ENCODE results near the gene ARHGAP10.

The ARHGAP10 gene

GRCh38 chr4:147941373-147941772 is 209.5 kb downstream of the ARHGAP10 start:
- Histone ChIP-seq H4K91ac (ENCODE audit: low read depth, low read length, poor library complexity) (no peak overlapping the region), H3K36me3 (replicated peaks in 1 of 2; ENCODE audit: control insufficient read depth in 2 of 2, insufficient read depth in 2 of 2, low read length in 2 of 2) (no peaks in the 10 kb centered on the region), H3K79me1 (ENCODE audit: low read depth, low read length) (no peaks in the 10 kb centered on the region), H3K4me2 (ENCODE audit: insufficient read depth, low read length, poor library complexity, severe bottlenecking) (no peak overlapping the region), H2AFZ (ENCODE audit: low read length) (no peak overlapping the region), H3K4me3 (ENCODE audit: low read length in 2 of 2) (no peak overlapping the region), H3K27ac (replicated peaks; ENCODE audit: low read length) (no peak overlapping the region), H3K4ac (ENCODE audit: low read length) (no peak overlapping the region), H3K27me3 (ENCODE audit: control insufficient read depth in 3 of 3, insufficient read depth in 3 of 3, low read depth in 1 of 3, low read length in 3 of 3) (no peaks in the 10 kb centered on the region), H2BK5ac (ENCODE audit: low read length) (no peak overlapping the region), H3K9me3 (replicated peaks in 1 of 2; ENCODE audit: control insufficient read depth in 2 of 2, insufficient read depth in 1 of 2, low read depth in 1 of 2, low read length in 2 of 2) (no peaks in the 10 kb centered on the region), H2BK120ac (ENCODE audit: low read depth, low read length) (no peak overlapping the region), H3K23ac (ENCODE audit: low read depth, low read length, poor library complexity) (no peak overlapping the region), H2AK5ac (ENCODE audit: low read depth, low read length) (no peak overlapping the region), H4K8ac (ENCODE audit: low read depth, low read length) (no peak overlapping the region), H3K9ac (ENCODE audit: low read depth, low read length, poor library complexity) (no peak overlapping the region), H3K14ac (ENCODE audit: low read length) (no peak overlapping the region), H3K18ac (ENCODE audit: low read length) (no peak overlapping the region), H2BK15ac (ENCODE audit: low read length) (no peak overlapping the region), H3K4me1 (ENCODE audit: control insufficient read depth in 2 of 2, insufficient read depth in 1 of 2, low read depth in 1 of 2, low read length in 2 of 2) (peaks cover 0 to 2% of the 10 kb centered on the region in 2 donors), H2BK12ac (ENCODE audit: low read length) (no peak overlapping the region)
- no CpG with 5 or more reads among the region's 2 CpGs for WGBS, 2 donors (ENCODE audit: extremely low coverage in 2 of 2, insufficient read length in 2 of 2, insufficient replicate concordance in 1 of 2)
- no peak for DNase-seq (ENCODE audit: low spot score)

- WGBS, 2 donors (ENCODE audit: extremely low coverage in 2 of 2, insufficient read length in 2 of 2, insufficient replicate concordance in 1 of 2) = no CpG with 5 or more reads among the region's 5 CpGs
- H3K9me3 ChIP-seq (replicated peaks in 1 of 2; ENCODE audit: control insufficient read depth in 2 of 2, insufficient read depth in 1 of 2, low read depth in 1 of 2, low read length in 2 of 2) = no peaks in the 10 kb centered on the region
- H2AK5ac ChIP-seq (ENCODE audit: low read depth, low read length) = no peak overlapping the region
Measured at GRCh38 chr4:147942729-147943128, 210.8 kb downstream of the ARHGAP10 start.

GRCh38 chr4:147943159-147943638 is 211.3 kb downstream of the ARHGAP10 start:
- DNase-seq (ENCODE audit: low spot score) = no peak
- H3K23ac ChIP-seq (ENCODE audit: low read depth, low read length, poor library complexity) = no peak overlapping the region
- no peaks in the 10 kb centered on the region for H3K36me3 ChIP-seq (replicated peaks in 1 of 2; ENCODE audit: control insufficient read depth in 2 of 2, insufficient read depth in 2 of 2, low read length in 2 of 2)
- no peak overlapping the region for H3K4me3 ChIP-seq (ENCODE audit: low read length in 2 of 2)
- H2AFZ ChIP-seq (ENCODE audit: low read length) = no peak overlapping the region
- H3K79me1 ChIP-seq (ENCODE audit: low read depth, low read length) = no peaks in the 10 kb centered on the region
- H2BK120ac ChIP-seq (ENCODE audit: low read depth, low read length) = no peak overlapping the region
- no peak overlapping the region for H3K9ac ChIP-seq (ENCODE audit: low read depth, low read length, poor library complexity)
- no peak overlapping the region for H3K14ac ChIP-seq (ENCODE audit: low read length)
- H2BK15ac ChIP-seq (ENCODE audit: low read length) = no peak overlapping the region
- no peaks in the 10 kb centered on the region for H3K27me3 ChIP-seq (ENCODE audit: control insufficient read depth in 3 of 3, insufficient read depth in 3 of 3, low read depth in 1 of 3, low read length in 3 of 3)
- no peak overlapping the region for H2AK5ac ChIP-seq (ENCODE audit: low read depth, low read length)
- H3K18ac ChIP-seq (ENCODE audit: low read length) = no peak overlapping the region
- no peaks in the 10 kb centered on the region for H3K9me3 ChIP-seq (replicated peaks in 1 of 2; ENCODE audit: control insufficient read depth in 2 of 2, insufficient read depth in 1 of 2, low read depth in 1 of 2, low read length in 2 of 2)
- WGBS, 2 donors (ENCODE audit: extremely low coverage in 2 of 2, insufficient read length in 2 of 2, insufficient replicate concordance in 1 of 2) = no CpG with 5 or more reads among the region's 3 CpGs
- no peak overlapping the region for H4K8ac ChIP-seq (ENCODE audit: low read depth, low read length)
- H3K4me1 ChIP-seq (ENCODE audit: control insufficient read depth in 2 of 2, insufficient read depth in 1 of 2, low read depth in 1 of 2, low read length in 2 of 2) = peaks cover 0 to 2% of the 10 kb centered on the region in 2 donors
- no peak overlapping the region for H3K27ac ChIP-seq (replicated peaks; ENCODE audit: low read length)
- no peak overlapping the region for H2BK5ac ChIP-seq (ENCODE audit: low read length)
- no peak overlapping the region for H2BK12ac ChIP-seq (ENCODE audit: low read length)
- no peak overlapping the region for H3K4ac ChIP-seq (ENCODE audit: low read length)
- H4K91ac ChIP-seq (ENCODE audit: low read depth, low read length, poor library complexity) = no peak overlapping the region
- H3K4me2 ChIP-seq (ENCODE audit: insufficient read depth, low read length, poor library complexity, severe bottlenecking) = no peak overlapping the region

More at GRCh38 chr4:147942729-147943128, 210.8 kb downstream of the ARHGAP10 start:
- H3K18ac ChIP-seq (ENCODE audit: low read length) = no peak overlapping the region
- no peak overlapping the region for H2BK5ac ChIP-seq (ENCODE audit: low read length)
- no peak overlapping the region for H3K4me2 ChIP-seq (ENCODE audit: insufficient read depth, low read length, poor library complexity, severe bottlenecking)
- no peak for DNase-seq (ENCODE audit: low spot score)
- no peak overlapping the region for H3K27ac ChIP-seq (replicated peaks; ENCODE audit: low read length)
- no peak overlapping the region for H3K14ac ChIP-seq (ENCODE audit: low read length)
- no peak overlapping the region for H2BK12ac ChIP-seq (ENCODE audit: low read length)
- no peaks in the 10 kb centered on the region for H3K36me3 ChIP-seq (replicated peaks in 1 of 2; ENCODE audit: control insufficient read depth in 2 of 2, insufficient read depth in 2 of 2, low read length in 2 of 2)
- no peak overlapping the region for H4K91ac ChIP-seq (ENCODE audit: low read depth, low read length, poor library complexity)
- no peak overlapping the region for H3K4ac ChIP-seq (ENCODE audit: low read length)
- H3K23ac ChIP-seq (ENCODE audit: low read depth, low read length, poor library complexity) = no peak overlapping the region
- no peak overlapping the region for H2AFZ ChIP-seq (ENCODE audit: low read length)
- no peak overlapping the region for H4K8ac ChIP-seq (ENCODE audit: low read depth, low read length)
- H3K4me3 ChIP-seq (ENCODE audit: low read length in 2 of 2) = no peak overlapping the region
- no peaks in the 10 kb centered on the region for H3K79me1 ChIP-seq (ENCODE audit: low read depth, low read length)
- no peak overlapping the region for H2BK15ac ChIP-seq (ENCODE audit: low read length)
- peaks cover 0 to 2% of the 10 kb centered on the region in 2 donors for H3K4me1 ChIP-seq (ENCODE audit: control insufficient read depth in 2 of 2, insufficient read depth in 1 of 2, low read depth in 1 of 2, low read length in 2 of 2)
- H3K9ac ChIP-seq (ENCODE audit: low read depth, low read length, poor library complexity) = no peak overlapping the region
- no peaks in the 10 kb centered on the region for H3K27me3 ChIP-seq (ENCODE audit: control insufficient read depth in 3 of 3, insufficient read depth in 3 of 3, low read depth in 1 of 3, low read length in 3 of 3)
- H2BK120ac ChIP-seq (ENCODE audit: low read depth, low read length) = no peak overlapping the region

- Histone ChIP-seq H3K23ac (ENCODE audit: low read depth, low read length, poor library complexity) (no peak overlapping the region), H3K4me2 (ENCODE audit: insufficient read depth, low read length, poor library complexity, severe bottlenecking) (no peak overlapping the region), H3K36me3 (replicated peaks in 1 of 2; ENCODE audit: control insufficient read depth in 2 of 2, insufficient read depth in 2 of 2, low read length in 2 of 2) (no peaks in the 10 kb centered on the region), H2BK120ac (ENCODE audit: low read depth, low read length) (no peak overlapping the region), H2BK5ac (ENCODE audit: low read length) (no peak overlapping the region), H2BK12ac (ENCODE audit: low read length) (no peak overlapping the region), H3K9me3 (replicated peaks in 1 of 2; ENCODE audit: control insufficient read depth in 2 of 2, insufficient read depth in 1 of 2, low read depth in 1 of 2, low read length in 2 of 2) (no peaks in the 10 kb centered on the region), H2AK5ac (ENCODE audit: low read depth, low read length) (no peak overlapping the region), H2AFZ (ENCODE audit: low read length) (no peak overlapping the region), H3K79me1 (ENCODE audit: low read depth, low read length) (no peaks in the 10 kb centered on the region), H2BK15ac (ENCODE audit: low read length) (no peak overlapping the region), H3K18ac (ENCODE audit: low read length) (no peak overlapping the region), H3K27ac (replicated peaks; ENCODE audit: low read length) (no peak overlapping the region), H3K4ac (ENCODE audit: low read length) (no peak overlapping the region), H4K8ac (ENCODE audit: low read depth, low read length) (no peak overlapping the region), H3K27me3 (ENCODE audit: control insufficient read depth in 3 of 3, insufficient read depth in 3 of 3, low read depth in 1 of 3, low read length in 3 of 3) (no peaks in the 10 kb centered on the region), H3K14ac (ENCODE audit: low read length) (no peak overlapping the region), H3K4me3 (ENCODE audit: low read length in 2 of 2) (no peak overlapping the region), H3K4me1 (ENCODE audit: control insufficient read depth in 2 of 2, insufficient read depth in 1 of 2, low read depth in 1 of 2, low read length in 2 of 2) (peaks cover 0 to 2% of the 10 kb centered on the region in 2 donors), H4K91ac (ENCODE audit: low read depth, low read length, poor library complexity) (no peak overlapping the region), H3K9ac (ENCODE audit: low read depth, low read length, poor library complexity) (no peak overlapping the region)
- DNase-seq (ENCODE audit: low spot score) = no peak
- WGBS, 2 donors (ENCODE audit: extremely low coverage in 2 of 2, insufficient read length in 2 of 2, insufficient replicate concordance in 1 of 2) = no CpG with 5 or more reads among the region's 1 CpG
Measured at GRCh38 chr4:147944249-147944648, 212.4 kb downstream of the ARHGAP10 start.
